HG03457 (cell line): ENCODE measurements around the gene FAM114A1.

Experiments used
- ATAC-seq: cut with Tn5 transposase; IDR thresholded peaks from one replicate; pipeline ENCODE4 v1.9.1; 2021; ENCODE audit warnings: moderate number of reproducible peaks; ENCODE audit not compliant: unreplicated experiment

The FAM114A1 gene

GRCh38 chr4:38994135-38994534 is 126.5 kb downstream of the FAM114A1 start:
- ATAC-seq: no peak
